NCI-H748 (cell line): ENCODE measurements around the gene HOXB13.
"Not testable (repeated sequence)": the region's sequence is repeated elsewhere in the genome, so short reads cannot be mapped to it uniquely, and the experiment has no call there.

Source experiments
- DNase-seq: peaks from one replicate; lab custom pipeline; 2025; ENCODE audit not compliant: unreplicated experiment; lab: John Stamatoyannopoulos, UW

Gene HOXB13

GRCh38 chr17:48726916-48727286 lies 1.6 kb downstream of the HOXB13 start:
- DNase-seq, result no peak

- no peak for DNase-seq
Observed at GRCh38 chr17:48726114-48726915, 2.2 kb downstream of the HOXB13 start.

GRCh38 chr17:48725288-48726064 lies 3.1 kb downstream of the HOXB13 start:
- no peak for DNase-seq

GRCh38 chr17:48725004-48725287 lies 3.6 kb downstream of the HOXB13 start:
- no peak for DNase-seq

- DNase-seq, result peak; percentile 74
Observed at GRCh38 chr17:48724251-48725003, 4.1 kb downstream of the HOXB13 start.

- DNase-seq, result peak; percentile 54
Observed at GRCh38 chr17:48723423-48724250, 4.9 kb downstream of the HOXB13 start.

- DNase-seq, result no peak
Observed at GRCh38 chr17:48722915-48723422, 5.6 kb downstream of the HOXB13 start, which contains the start of gene PRAC2. Gene PRAC2, plus strand, starts transcription at chr17:48723185. Its CDS starts 1,226 bp downstream, at chr17:48724411.

- no peak for DNase-seq
Observed at GRCh38 chr17:48722201-48722907, 6.2 kb downstream of the HOXB13 start, which contains the start of gene PRAC1. Gene PRAC1, minus strand, starts transcription at chr17:48722518. Its CDS starts 126 bp downstream, at chr17:48722392.

GRCh38 chr17:48721009-48721402 lies 7.5 kb downstream of the HOXB13 start:
- no peak for DNase-seq

- DNase-seq, result no peak
Observed at GRCh38 chr17:48720266-48721008, 8.1 kb downstream of the HOXB13 start.

GRCh38 chr17:48719642-48720265 lies 8.8 kb downstream of the HOXB13 start:
- DNase-seq, result no peak

- DNase-seq, result no peak
Observed at GRCh38 chr17:48718761-48719641, 9.5 kb downstream of the HOXB13 start.

- DNase-seq, result no peak
Observed at GRCh38 chr17:48718227-48718760, 10.3 kb downstream of the HOXB13 start.

GRCh38 chr17:48717367-48718226 lies 11.0 kb downstream of the HOXB13 start:
- no peak for DNase-seq

GRCh38 chr17:48716549-48716948 lies 12.0 kb downstream of the HOXB13 start:
- DNase-seq, result not testable (repeated sequence)
